K562 (cell line): ENCODE data around the gene SAMD9. TPM values are rescaled to one million over a fixed set of nuclear protein-coding genes. Genes with fewer than 3 reads are reported as not detected.

Source experiments
- FOS ChIP-seq: IDR thresholded peaks from 3 replicates; pipeline ENCODE4 v1.6.1; 2011; ENCODE audit not compliant: insufficient read length; ENCODE audit errors: extremely low read depth
- GTF2E2 ChIP-seq: fragments of 200-800 bp; sonication (Bioruptor generic); IDR thresholded peaks from 2 replicates; pipeline ENCODE4 v1.6.1; 2016; ENCODE audit warnings: missing genetic modification characterization, missing compliant biosample characterization
- NFIX ChIP-seq: fragments of 250-450 bp; sonication (Bioruptor Pico); IDR thresholded peaks from 2 replicates; pipeline ENCODE4 v1.4.0; 2020; ENCODE audit warnings: low read depth, mild to moderate bottlenecking, moderate library complexity
- SMC3 ChIP-seq: conservative IDR thresholded peaks from 2 replicates; pipeline ENCODE4 v1.6.1; 2011; ENCODE audit warnings: low read depth, low read length, improper control_type of control experiment; ENCODE audit not compliant: insufficient read depth
- TBL1XR1 ChIP-seq, 2 experiments: IDR thresholded peaks; 2 replicates each; pipeline ENCODE4 v1.6.1; 2012; ENCODE audit warnings: improper control_type of control experiment in 2 of 2, low read length in 2 of 2, mild to moderate bottlenecking in 1 of 2
- ZFP30 ChIP-seq: fragments of 250-450 bp; sonication (Bioruptor Pico); IDR thresholded peaks from 2 replicates; pipeline ENCODE4 v1.8.0; 2022; ENCODE audit warnings: moderate library complexity, mild to moderate bottlenecking, inconsistent platforms, borderline replicate concordance
- ZNF133 ChIP-seq: fragments of 250-450 bp; sonication (Bioruptor Pico); IDR thresholded peaks from 2 replicates; pipeline ENCODE4 v1.4.0; 2020; ENCODE audit warnings: mild to moderate bottlenecking
- polyA plus RNA-seq, 8 experiments: library from polyadenylated mRNA; depleted of rRNA in 4 of 8; stranded (reverse) in 5 of 8; unstranded in 3 of 8; fragments of >200 nt; fragmentation: Nextera tagmentation in 2 of 8; fragmentation: Illumina TruSeq in 1 of 8; extraction: Ambion mirVana in 2 of 8; extraction: Trizol in 1 of 8; gene quantifications; 2 replicates each; pipeline versions ENCODE4 v1.2.1 to v1.2.3, GENCODE V29; 2011 to 2014; ENCODE audit warnings: inconsistent platforms in 1 of 8, missing spikeins in 1 of 8
- total RNA-seq, 7 experiments: library from RNA; depleted of rRNA in 6 of 7; stranded (reverse); fragments of >200 nt in 6 of 7; fragmentation: Illumina TruSeq in 2 of 7; extraction: Trizol in 2 of 7; gene quantifications; 2 replicates each; pipeline versions ENCODE4 v1.2.1 to v1.2.3, GENCODE V29; 2011 to 2021; ENCODE audit warnings: low replicate concordance in 1 of 7
- TF ChIP-seq, protein P1 (sequence below): fragments of 450-650 bp; IDR thresholded peaks from 2 replicates; pipeline ENCODE4 v1.6.1; 2016; ENCODE audit warnings: low read depth, mild to moderate bottlenecking, moderate library complexity
- TF ChIP-seq, protein P2 (sequence below): fragments of 250-450 bp; sonication (Bioruptor Pico); IDR thresholded peaks from 2 replicates; pipeline ENCODE4 v1.5.0; 2020; ENCODE audit warnings: mild to moderate bottlenecking
- TF ChIP-seq, protein P3 (sequence below): sonication (generic); formaldehyde crosslinking; IDR thresholded peaks from 2 replicates; pipeline ENCODE4 v1.8.0; 2022; ENCODE audit warnings: mild to moderate bottlenecking, missing genetic modification reagents
- TF ChIP-seq, protein P4 (sequence below): fragments of 150-350 bp; IDR thresholded peaks from 2 replicates; pipeline ENCODE4 v1.6.1; 2014; ENCODE audit warnings: low read depth, mild to moderate bottlenecking, low read length, borderline replicate concordance
- TF ChIP-seq, protein P5 (sequence below): fragments of 450-650 bp; formaldehyde crosslinking; IDR thresholded peaks from 2 replicates; pipeline ENCODE4 v1.4.0; 2022; ENCODE audit warnings: missing genetic modification characterization
- TF ChIP-seq, protein P6 (sequence below): fragments of 250-450 bp; sonication (Bioruptor Pico); IDR thresholded peaks from 2 replicates; pipeline ENCODE4 v1.4.0; 2020
- TF ChIP-seq, protein P7 (sequence below), 2 experiments: fragments of 200-800 bp in 1 of 2; sonication (Bioruptor generic) in 1 of 2; sonication (generic) in 1 of 2; formaldehyde crosslinking in 1 of 2; IDR thresholded peaks in 1 of 2; conservative IDR thresholded peaks in 1 of 2; 2 replicates each; pipeline versions ENCODE4 v1.5.0 to v1.6.1; 2016 to 2020; ENCODE audit warnings: missing compliant biosample characterization in 1 of 2, missing genetic modification characterization in 1 of 2, missing genetic modification reagents in 1 of 2

SAMD9 gene
- total and polyA plus RNA-seq, 9 of the 15 experiments (the other 6 are each of a cell fraction or from before 2014, with no cell fraction given) = 1.0 to 4.0 (median 1.9) TPM

DNA sequence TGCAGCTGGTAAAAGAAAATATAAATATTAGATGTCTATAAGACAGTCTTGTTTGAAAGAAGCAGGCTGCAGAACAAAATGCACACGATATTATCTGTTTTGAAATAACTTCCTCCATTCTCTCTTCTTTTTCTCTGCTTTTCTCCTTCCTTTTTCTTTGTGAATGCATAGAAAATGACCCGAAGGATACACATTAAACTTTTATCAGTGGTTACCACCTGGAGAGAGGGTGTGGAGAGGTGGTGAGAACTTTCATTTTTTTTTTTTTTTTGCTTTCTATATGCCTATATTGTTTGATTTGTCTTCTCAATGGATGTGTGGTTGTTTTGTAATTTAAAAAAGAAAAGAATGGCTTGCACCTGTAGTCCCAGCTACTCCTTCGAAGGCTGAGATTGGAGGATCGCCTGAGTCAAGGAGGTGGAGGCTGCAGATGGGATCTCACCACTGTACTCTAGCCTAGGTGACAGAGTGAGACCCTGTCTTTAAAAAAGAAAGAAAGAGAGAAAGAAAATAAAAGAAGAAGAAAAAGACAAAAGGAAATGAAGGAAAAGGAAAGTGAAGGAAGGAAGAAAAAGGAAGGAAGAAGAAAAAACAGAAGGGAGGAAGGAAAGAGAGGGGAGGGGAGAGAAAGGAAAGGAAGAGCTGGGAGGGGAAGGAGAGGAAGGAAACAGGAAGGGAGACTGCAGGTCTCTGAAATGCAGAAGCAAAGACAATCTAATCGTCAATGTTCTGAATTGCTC lies 64.4 kb downstream of the SAMD9 start (continued):
- TF ChIP-seq, protein P1, sequence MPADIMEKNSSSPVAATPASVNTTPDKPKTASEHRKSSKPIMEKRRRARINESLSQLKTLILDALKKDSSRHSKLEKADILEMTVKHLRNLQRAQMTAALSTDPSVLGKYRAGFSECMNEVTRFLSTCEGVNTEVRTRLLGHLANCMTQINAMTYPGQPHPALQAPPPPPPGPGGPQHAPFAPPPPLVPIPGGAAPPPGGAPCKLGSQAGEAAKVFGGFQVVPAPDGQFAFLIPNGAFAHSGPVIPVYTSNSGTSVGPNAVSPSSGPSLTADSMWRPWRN = no peak
- TF ChIP-seq, protein P2, sequence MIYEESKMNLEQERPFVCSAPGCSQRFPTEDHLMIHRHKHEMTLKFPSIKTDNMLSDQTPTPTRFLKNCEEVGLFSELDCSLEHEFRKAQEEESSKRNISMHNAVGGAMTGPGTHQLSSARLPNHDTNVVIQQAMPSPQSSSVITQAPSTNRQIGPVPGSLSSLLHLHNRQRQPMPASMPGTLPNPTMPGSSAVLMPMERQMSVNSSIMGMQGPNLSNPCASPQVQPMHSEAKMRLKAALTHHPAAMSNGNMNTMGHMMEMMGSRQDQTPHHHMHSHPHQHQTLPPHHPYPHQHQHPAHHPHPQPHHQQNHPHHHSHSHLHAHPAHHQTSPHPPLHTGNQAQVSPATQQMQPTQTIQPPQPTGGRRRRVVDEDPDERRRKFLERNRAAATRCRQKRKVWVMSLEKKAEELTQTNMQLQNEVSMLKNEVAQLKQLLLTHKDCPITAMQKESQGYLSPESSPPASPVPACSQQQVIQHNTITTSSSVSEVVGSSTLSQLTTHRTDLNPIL (CRISPR knock-in tag) = no peak
- TF ChIP-seq, protein P3, sequence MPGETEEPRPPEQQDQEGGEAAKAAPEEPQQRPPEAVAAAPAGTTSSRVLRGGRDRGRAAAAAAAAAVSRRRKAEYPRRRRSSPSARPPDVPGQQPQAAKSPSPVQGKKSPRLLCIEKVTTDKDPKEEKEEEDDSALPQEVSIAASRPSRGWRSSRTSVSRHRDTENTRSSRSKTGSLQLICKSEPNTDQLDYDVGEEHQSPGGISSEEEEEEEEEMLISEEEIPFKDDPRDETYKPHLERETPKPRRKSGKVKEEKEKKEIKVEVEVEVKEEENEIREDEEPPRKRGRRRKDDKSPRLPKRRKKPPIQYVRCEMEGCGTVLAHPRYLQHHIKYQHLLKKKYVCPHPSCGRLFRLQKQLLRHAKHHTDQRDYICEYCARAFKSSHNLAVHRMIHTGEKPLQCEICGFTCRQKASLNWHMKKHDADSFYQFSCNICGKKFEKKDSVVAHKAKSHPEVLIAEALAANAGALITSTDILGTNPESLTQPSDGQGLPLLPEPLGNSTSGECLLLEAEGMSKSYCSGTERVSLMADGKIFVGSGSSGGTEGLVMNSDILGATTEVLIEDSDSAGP (CRISPR knock-in tag) = no peak
- no peak for TF ChIP-seq TBL1XR1 (IDR thresholded peaks at IDR 0.05; ENCODE audit: low read length in 2 of 2)
- TF ChIP-seq, protein P4, sequence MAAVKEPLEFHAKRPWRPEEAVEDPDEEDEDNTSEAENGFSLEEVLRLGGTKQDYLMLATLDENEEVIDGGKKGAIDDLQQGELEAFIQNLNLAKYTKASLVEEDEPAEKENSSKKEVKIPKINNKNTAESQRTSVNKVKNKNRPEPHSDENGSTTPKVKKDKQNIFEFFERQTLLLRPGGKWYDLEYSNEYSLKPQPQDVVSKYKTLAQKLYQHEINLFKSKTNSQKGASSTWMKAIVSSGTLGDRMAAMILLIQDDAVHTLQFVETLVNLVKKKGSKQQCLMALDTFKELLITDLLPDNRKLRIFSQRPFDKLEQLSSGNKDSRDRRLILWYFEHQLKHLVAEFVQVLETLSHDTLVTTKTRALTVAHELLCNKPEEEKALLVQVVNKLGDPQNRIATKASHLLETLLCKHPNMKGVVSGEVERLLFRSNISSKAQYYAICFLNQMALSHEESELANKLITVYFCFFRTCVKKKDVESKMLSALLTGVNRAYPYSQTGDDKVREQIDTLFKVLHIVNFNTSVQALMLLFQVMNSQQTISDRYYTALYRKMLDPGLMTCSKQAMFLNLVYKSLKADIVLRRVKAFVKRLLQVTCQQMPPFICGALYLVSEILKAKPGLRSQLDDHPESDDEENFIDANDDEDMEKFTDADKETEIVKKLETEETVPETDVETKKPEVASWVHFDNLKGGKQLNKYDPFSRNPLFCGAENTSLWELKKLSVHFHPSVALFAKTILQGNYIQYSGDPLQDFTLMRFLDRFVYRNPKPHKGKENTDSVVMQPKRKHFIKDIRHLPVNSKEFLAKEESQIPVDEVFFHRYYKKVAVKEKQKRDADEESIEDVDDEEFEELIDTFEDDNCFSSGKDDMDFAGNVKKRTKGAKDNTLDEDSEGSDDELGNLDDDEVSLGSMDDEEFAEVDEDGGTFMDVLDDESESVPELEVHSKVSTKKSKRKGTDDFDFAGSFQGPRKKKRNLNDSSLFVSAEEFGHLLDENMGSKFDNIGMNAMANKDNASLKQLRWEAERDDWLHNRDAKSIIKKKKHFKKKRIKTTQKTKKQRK = no peak
- no peak for TF ChIP-seq NFIX (CRISPR knock-in tag)
- TF ChIP-seq GTF2E2 = no peak
- TF ChIP-seq ZFP30 (CRISPR knock-in tag) = no peak
- TF ChIP-seq SMC3 = no peak
- TF ChIP-seq, protein P5, sequence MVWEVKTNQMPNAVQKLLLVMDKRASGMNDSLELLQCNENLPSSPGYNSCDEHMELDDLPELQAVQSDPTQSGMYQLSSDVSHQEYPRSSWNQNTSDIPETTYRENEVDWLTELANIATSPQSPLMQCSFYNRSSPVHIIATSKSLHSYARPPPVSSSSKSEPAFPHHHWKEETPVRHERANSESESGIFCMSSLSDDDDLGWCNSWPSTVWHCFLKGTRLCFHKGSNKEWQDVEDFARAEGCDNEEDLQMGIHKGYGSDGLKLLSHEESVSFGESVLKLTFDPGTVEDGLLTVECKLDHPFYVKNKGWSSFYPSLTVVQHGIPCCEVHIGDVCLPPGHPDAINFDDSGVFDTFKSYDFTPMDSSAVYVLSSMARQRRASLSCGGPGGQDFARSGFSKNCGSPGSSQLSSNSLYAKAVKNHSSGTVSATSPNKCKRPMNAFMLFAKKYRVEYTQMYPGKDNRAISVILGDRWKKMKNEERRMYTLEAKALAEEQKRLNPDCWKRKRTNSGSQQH = no peak
- no peak for TF ChIP-seq FOS
- TF ChIP-seq, protein P6, sequence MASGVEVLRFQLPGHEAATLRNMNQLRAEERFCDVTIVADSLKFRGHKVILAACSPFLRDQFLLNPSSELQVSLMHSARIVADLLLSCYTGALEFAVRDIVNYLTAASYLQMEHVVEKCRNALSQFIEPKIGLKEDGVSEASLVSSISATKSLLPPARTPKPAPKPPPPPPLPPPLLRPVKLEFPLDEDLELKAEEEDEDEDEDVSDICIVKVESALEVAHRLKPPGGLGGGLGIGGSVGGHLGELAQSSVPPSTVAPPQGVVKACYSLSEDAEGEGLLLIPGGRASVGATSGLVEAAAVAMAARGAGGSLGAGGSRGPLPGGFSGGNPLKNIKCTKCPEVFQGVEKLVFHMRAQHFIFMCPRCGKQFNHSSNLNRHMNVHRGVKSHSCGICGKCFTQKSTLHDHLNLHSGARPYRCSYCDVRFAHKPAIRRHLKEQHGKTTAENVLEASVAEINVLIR (CRISPR knock-in tag) = no peak
- TF ChIP-seq ZNF133 (CRISPR knock-in tag) = no peak
- TF ChIP-seq, protein P7, sequence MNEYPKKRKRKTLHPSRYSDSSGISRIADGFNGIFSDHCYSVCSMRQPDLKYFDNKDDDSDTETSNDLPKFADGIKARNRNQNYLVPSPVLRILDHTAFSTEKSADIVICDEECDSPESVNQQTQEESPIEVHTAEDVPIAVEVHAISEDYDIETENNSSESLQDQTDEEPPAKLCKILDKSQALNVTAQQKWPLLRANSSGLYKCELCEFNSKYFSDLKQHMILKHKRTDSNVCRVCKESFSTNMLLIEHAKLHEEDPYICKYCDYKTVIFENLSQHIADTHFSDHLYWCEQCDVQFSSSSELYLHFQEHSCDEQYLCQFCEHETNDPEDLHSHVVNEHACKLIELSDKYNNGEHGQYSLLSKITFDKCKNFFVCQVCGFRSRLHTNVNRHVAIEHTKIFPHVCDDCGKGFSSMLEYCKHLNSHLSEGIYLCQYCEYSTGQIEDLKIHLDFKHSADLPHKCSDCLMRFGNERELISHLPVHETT (CRISPR knock-in tag; conservative IDR thresholded peaks at IDR 0.05 in 1 of 2, IDR thresholded peaks at IDR 0.05 in 1 of 2) = no peak
